Lower leg skin (tissue), 3 donors: ENCODE results near the gene NMT2.

Experiments used
- POLR2A ChIP-seq, 2 donors: fragments of 450-650 bp; IDR thresholded peaks; one replicate each; pipeline ENCODE4 v1.6.1; 2016 to 2017; ENCODE audit warnings: antibody characterized with exemption in 2 of 2, mild to moderate bottlenecking in 1 of 2, moderate library complexity in 1 of 2
- TF ChIP-seq, protein P1 (sequence below), 3 donors: fragments of 450-650 bp; IDR thresholded peaks; one replicate each; pipeline ENCODE4 v1.5.1; 2016; ENCODE audit warnings: antibody characterized with exemption in 3 of 3, mild to moderate bottlenecking in 3 of 3, moderate library complexity in 2 of 3

DNA sequence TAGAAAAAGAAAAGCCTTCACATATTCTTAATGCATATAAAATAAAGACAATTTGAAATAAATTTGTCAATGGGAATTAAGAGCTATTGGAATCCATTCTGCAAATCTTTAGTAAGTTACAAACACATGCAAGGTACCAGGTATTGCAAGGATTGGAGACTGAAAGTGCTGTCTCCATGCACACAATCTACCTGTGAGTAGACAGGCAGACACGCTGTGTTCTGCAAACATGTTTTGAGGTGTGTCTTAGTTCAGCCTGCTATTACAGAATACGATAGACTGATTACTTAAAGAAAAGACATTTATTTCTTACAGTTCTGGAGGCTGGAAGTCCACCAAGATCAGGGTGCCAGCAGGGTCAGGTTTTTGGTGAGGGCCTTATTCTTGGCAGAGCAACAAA lies 10.0 kb downstream of the NMT2 start:
- TF ChIP-seq, protein P1, sequence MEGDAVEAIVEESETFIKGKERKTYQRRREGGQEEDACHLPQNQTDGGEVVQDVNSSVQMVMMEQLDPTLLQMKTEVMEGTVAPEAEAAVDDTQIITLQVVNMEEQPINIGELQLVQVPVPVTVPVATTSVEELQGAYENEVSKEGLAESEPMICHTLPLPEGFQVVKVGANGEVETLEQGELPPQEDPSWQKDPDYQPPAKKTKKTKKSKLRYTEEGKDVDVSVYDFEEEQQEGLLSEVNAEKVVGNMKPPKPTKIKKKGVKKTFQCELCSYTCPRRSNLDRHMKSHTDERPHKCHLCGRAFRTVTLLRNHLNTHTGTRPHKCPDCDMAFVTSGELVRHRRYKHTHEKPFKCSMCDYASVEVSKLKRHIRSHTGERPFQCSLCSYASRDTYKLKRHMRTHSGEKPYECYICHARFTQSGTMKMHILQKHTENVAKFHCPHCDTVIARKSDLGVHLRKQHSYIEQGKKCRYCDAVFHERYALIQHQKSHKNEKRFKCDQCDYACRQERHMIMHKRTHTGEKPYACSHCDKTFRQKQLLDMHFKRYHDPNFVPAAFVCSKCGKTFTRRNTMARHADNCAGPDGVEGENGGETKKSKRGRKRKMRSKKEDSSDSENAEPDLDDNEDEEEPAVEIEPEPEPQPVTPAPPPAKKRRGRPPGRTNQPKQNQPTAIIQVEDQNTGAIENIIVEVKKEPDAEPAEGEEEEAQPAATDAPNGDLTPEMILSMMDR (IDR thresholded peaks at IDR 0.05): no peak
- TF ChIP-seq POLR2A (IDR thresholded peaks at IDR 0.05): no peak
